Ovary (tissue), 3 donors: ENCODE results near the gene POC1A.

ENCODE experiments used
- CTCF ChIP-seq, 3 donors: fragments of 450-650 bp in 2 of 3; fragments of 200-600 bp in 1 of 3; IDR thresholded peaks; one replicate each; pipeline versions ENCODE4 v1.5.1 to v1.8.0; 2016 to 2022; ENCODE audit warnings: antibody characterized with exemption in 3 of 3, mild to moderate bottlenecking in 1 of 3
- EP300 ChIP-seq: sonication (generic); formaldehyde crosslinking; IDR thresholded peaks from one replicate; pipeline ENCODE4 v1.6.1; 2017; ENCODE audit warnings: antibody characterized with exemption
- POLR2A ChIP-seq: fragments of 450-650 bp; IDR thresholded peaks from one replicate; pipeline ENCODE4 v1.6.1; 2017; ENCODE audit warnings: antibody characterized with exemption, mild to moderate bottlenecking, moderate library complexity
- donor health status: DM: no; HTN: no; CAD: no.

GRCh38 chr3:52191663-52192062 is 37.4 kb upstream of the POC1A start:
- TF ChIP-seq CTCF (IDR thresholded peaks at IDR 0.05) (no peak), POLR2A (no peak), EP300 (no peak)
